Motor neuron (in vitro differentiated cells): ENCODE data around the gene LRMDA. TPM values are rescaled to one million over a fixed set of nuclear protein-coding genes. Genes with fewer than 3 reads are reported as not detected.

Experiments
- ATAC-seq, 8 experiments: fragments of 200-7000 bp; cut with Tn5 transposase; replicated peaks in 6 of 8; 2 replicates each; pipeline ENCODE4 v1.8.0; 2021; ENCODE audit warnings: mild to moderate bottlenecking in 8 of 8, moderate library complexity in 8 of 8
- H3K27ac ChIP-seq, 2 donors: fragments of 250-450 bp; sonication (Bioruptor Pico); 2 replicates each; pipeline ENCODE4 v1.9.0; 2021; ENCODE audit warnings: antibody characterized with exemption in 2 of 2, mild to moderate bottlenecking in 2 of 2, moderate library complexity in 1 of 2
- H3K4me1 ChIP-seq, 2 donors: fragments of 250-450 bp; sonication (Bioruptor Pico); replicated peaks in 1 of 2; 2 replicates each; pipeline ENCODE4 v1.6.1; 2021; ENCODE audit warnings: antibody characterized with exemption in 2 of 2, mild to moderate bottlenecking in 2 of 2, moderate library complexity in 1 of 2
- H3K4me3 ChIP-seq, 5 donors: fragments of 250-450 bp; sonication (Bioruptor Pico); 2 replicates each; pipeline ENCODE4 v1.9.0; 2021; ENCODE audit warnings: antibody characterized with exemption in 5 of 5, mild to moderate bottlenecking in 5 of 5, moderate library complexity in 4 of 5
- WGBS, 10 experiments: fragments of 450-650 bp; shearing (Covaris generic); methylation state at CpG; one replicate each; pipeline ENCODE4 v1.0.0; 2022; 5-methylcytosine and 5-hydroxymethylcytosine counted together
- in situ Hi-C, 9 experiments: fragments of 400-800 bp; cut with MboI; loops; one replicate each; pipeline ENCODE4 v1.15.0; 2021; ENCODE audit warnings: low sequenced_read_pairs in 9 of 9, low pct_unique_long_range_greater_than_20kb in 2 of 9; ENCODE audit not compliant: unreplicated experiment in 9 of 9
- total RNA-seq, 8 experiments: library from RNA; unstranded; fragments of 300-600 nt; gene quantifications; 2 replicates each; pipeline versions ENCODE4 v1.2.3 to v1.2.4, GENCODE V29; 2022

LRMDA gene
- total RNA-seq, 8 experiments from 2014 or later, result 0.85 to 5.4 (median 2.2) TPM; not detected in 1

- peaks cover 24 to 25% of the 10 kb centered on the region in 2 donors for H3K4me1 ChIP-seq
- in situ Hi-C loops, result no loop called here
- WGBS, 10 experiments, result 27 to 100% (median 81%) methylated on average over 1 to 2 of the region's 2 CpGs; no CpG with 5 or more reads in 1 of the 10 experiments
- no peak overlapping the region for H3K27ac ChIP-seq
- H3K4me3 ChIP-seq, result no peak overlapping the region
- ATAC-seq, result no peak
Observed at GRCh38 chr10:75969031-75969430, 537.6 kb downstream of the LRMDA start.

DNA sequence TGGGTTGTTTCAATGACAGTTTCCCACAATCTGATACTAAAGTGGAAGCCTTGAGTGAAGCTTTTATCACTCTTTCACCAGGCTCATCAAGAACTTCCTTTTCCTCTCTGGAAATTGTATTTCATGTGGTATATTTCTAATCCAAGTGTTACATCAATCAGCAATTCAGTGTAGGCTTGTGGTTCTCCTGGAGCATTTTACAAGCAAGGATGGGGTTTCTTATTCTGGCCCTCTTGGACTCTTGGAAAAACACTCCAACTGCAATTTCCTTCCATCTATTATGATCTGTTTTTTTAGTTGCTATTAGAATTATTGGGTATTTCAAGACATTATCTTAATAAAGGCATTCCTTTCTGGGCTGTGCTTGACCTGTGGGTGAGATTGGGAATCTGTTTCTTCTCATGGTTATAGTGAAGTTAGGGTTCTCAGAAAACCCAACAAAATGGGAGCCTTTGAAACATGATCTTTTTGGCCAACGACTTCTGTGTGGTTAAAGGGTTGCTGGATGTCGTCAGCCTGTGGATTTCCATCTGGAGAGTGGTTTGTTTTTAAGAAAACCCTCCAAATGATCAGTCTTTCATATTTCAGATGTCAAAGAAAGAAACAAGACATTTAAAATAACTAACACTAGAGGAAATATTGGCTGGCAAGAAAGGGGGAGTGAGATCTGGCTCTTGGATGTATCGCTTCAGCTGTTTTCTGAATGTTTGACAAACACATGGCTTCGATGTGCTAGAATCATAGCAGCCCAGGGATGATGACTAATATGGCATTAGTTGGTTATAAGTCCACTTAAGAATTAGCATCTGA is 540.2 kb downstream of the LRMDA start:
- H3K27ac ChIP-seq, result no peak overlapping the region
- in situ Hi-C loops, result no loop called here
- H3K4me1 ChIP-seq, result peaks cover 20 to 22% of the 10 kb centered on the region in 2 donors
- 10 to 100% (median 77%) methylated on average over 1 to 4 of the region's 4 CpGs for WGBS, 10 experiments
- ATAC-seq, result peak in 2 of 8 experiments; percentile 73 to 81
- no peak overlapping the region for H3K4me3 ChIP-seq

GRCh38 chr10:75972491-75973276 is 541.3 kb downstream of the LRMDA start:
- Histone ChIP-seq H3K27ac (no peak overlapping the region), H3K4me1 (peaks cover 11 to 14% of the 10 kb centered on the region in 2 donors), H3K4me3 (no peak overlapping the region)
- peak in 1 of 8 experiments; percentile 19 for ATAC-seq
- in situ Hi-C loops, result no loop called here
- 33 to 87% (median 69%) methylated on average over 1 to 4 of the region's 6 CpGs; no CpG with 5 or more reads in 3 of the 10 experiments for WGBS, 10 experiments

- Histone ChIP-seq H3K4me1 (peaks cover 4 to 5% of the 10 kb centered on the region in 2 donors), H3K4me3 (no peak overlapping the region), H3K27ac (no peak overlapping the region)
- ATAC-seq, result no peak
- in situ Hi-C loops, result no loop called here
Observed at GRCh38 chr10:75974080-75974479, 542.7 kb downstream of the LRMDA start.

DNA sequence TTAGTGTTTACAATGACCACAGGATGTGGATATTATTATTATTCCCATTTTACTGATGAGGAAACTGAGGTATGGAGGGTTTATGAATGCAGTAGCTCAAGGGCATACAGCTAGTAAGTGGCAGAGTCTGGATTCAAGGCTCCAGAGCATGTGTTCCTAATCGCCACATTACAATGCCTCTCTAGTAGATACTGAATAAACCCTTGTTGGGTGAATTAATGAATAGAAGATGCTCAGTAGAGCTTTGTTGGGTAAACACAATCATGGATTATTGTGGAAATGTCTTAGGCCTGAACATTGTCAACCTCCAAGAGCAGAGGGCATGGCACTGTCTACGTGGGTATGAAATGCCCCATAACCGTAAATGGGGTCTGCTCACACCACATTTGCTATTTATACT is 545.3 kb downstream of the LRMDA start:
- no peak overlapping the region for H3K4me3 ChIP-seq
- no peak for ATAC-seq
- no peak overlapping the region for H3K27ac ChIP-seq
- in situ Hi-C loops, result no loop called here
- WGBS, 10 experiments, result 44 to 100% (median 92%) methylated on average over 1 to 3 of the region's 3 CpGs; no CpG with 5 or more reads in 1 of the 10 experiments
- peaks cover 23% of the 10 kb centered on the region in 2 donors for H3K4me1 ChIP-seq

DNA sequence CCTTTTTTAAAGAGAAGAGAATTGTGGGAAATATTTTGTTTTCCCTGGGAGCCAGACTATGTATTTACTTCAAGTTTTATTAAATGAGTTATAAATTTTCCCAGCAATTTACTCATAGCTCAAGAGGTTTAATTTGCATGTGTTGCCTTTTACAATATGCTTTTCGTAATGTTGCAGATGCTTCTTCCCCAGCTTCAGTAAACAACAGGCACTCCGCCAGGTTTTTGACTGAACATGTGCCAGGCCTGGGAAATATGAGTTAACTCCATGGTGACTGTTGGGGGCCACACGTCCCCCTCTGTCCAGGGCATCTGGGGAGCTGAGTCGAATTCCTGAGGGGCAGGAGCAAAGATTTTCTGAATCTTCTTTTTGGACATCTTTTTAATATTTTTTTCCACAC is 545.7 kb downstream of the LRMDA start:
- H3K27ac ChIP-seq, result no peak overlapping the region
- peaks cover 23% of the 10 kb centered on the region in 2 donors for H3K4me1 ChIP-seq
- H3K4me3 ChIP-seq, result no peak overlapping the region
- WGBS, 10 experiments, result 40 to 100% (median 90%) methylated on average over 2 to 4 of the region's 4 CpGs; no CpG with 5 or more reads in 1 of the 10 experiments
- ATAC-seq, result peak in 3 of 8 experiments; percentile 25 to 51 (median 44)
- in situ Hi-C loops, result no loop called here

DNA sequence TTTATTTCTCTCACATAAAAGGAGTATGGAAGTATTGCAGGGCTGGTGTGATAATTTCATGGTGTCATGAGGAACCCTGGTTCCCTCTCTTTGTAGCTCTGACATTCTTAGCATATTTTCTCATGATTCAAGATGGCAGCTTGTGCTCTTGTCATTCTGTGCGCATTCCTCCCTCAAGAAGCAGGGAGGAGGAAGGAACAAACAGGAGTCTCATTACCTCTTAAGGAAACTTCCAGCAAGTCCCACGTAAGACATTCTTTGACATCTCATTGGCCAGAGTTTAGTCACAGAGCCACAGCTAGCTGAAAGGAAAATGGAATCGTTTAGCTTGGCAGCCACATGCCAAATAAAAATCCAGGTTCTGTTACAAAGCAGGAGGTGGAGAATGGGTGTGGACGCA is 546.8 kb downstream of the LRMDA start:
- in situ Hi-C loops, result no loop called here
- 50 to 100% (median 88%) methylated on average over 1 to 4 of the region's 4 CpGs; no CpG with 5 or more reads in 1 of the 10 experiments for WGBS, 10 experiments
- Histone ChIP-seq H3K27ac (no peak overlapping the region), H3K4me3 (no peak overlapping the region), H3K4me1 (peaks cover 18 to 23% of the 10 kb centered on the region in 2 donors)
- ATAC-seq, result peak in 1 of 8 experiments; percentile 33

DNA sequence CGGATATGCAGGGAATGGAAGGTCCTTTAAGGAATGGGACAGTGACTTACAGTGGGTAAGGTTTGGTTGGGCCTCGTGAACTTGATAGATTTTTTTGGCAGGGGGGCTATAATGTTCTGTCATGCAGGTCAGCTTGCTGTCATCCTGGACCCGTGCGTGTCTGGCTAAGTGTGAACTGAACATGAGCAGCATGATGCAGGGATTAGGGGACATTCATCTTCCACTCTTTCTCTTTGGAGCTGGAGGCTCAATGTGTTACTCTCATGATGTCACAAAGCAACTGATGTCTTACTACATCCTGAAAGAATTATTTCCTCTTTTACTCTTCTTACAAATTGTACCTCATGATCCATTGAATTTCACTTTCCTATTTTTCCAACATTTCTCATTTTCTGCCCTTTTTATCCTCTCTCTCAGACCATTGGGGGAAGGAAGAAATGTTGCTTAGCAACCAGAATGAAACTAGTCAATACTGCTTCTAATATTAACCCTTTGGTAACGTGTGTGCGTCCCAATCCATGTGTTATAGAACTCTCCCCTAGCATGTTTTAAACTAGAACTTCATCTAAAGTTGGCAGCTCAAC is 549.1 kb downstream of the LRMDA start:
- peak overlapping the region; percentile 35 to 37 for H3K27ac ChIP-seq
- in situ Hi-C loops, result no loop called here

GRCh38 chr10:75982611-75983369 is 551.4 kb downstream of the LRMDA start:
- Histone ChIP-seq H3K27ac (no peak overlapping the region), H3K4me3 (no peak overlapping the region), H3K4me1 (peaks cover 22 to 34% of the 10 kb centered on the region in 2 donors)
- no peak for ATAC-seq
- 50 to 100% (median 81%) methylated on average over 1 to 5 of the region's 5 CpGs for WGBS, 10 experiments
- in situ Hi-C loops, result no loop called here

More for the DNA sequence above, 549.1 kb downstream of the LRMDA start:
- Histone ChIP-seq H3K4me1 (peaks cover 18 to 23% of the 10 kb centered on the region in 2 donors), H3K4me3 (no peak overlapping the region)
- WGBS, 10 experiments, result 10 to 83% (median 62%) methylated on average over 2 to 6 of the region's 6 CpGs
- ATAC-seq, result peak in 5 of 8 experiments; percentile 72 to 85 (median 83)

GRCh38 chr10:75984067-75984466 is 552.6 kb downstream of the LRMDA start:
- Histone ChIP-seq H3K4me1 (peaks cover 25 to 39% of the 10 kb centered on the region in 2 donors), H3K27ac (no peak overlapping the region), H3K4me3 (no peak overlapping the region)
- 74 to 100% (median 90%) methylated on average over 1 to 3 of the region's 7 CpGs; no CpG with 5 or more reads in 3 of the 10 experiments for WGBS, 10 experiments
- no peak for ATAC-seq
- in situ Hi-C loops, result no loop called here

DNA sequence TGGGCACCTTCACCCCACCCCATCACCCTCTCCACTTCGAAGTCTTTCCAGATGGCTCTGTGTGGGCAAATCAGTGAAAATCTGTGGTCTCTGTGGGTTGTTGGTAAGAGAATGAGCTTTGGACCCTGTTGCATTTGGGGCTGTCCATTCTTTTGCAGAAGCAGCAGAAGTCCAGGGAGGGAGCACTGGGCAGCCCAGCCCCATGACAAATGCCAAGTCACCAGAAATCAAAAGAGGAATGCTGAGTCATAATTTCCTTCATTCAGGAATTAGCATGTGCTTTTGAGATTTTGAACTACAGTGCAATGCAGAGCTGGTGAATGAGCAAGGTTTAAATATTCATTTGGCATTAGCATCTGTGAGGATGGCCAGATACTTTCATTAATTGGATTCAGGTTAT is 556.2 kb downstream of the LRMDA start:
- WGBS, 10 experiments, result 60 to 100% (median 100%) methylated on average over 1 of the region's 1 CpG; no CpG with 5 or more reads in 4 of the 10 experiments
- Histone ChIP-seq H3K27ac (no peak overlapping the region), H3K4me1 (peaks cover 9 to 37% of the 10 kb centered on the region in 2 donors), H3K4me3 (no peak overlapping the region)
- ATAC-seq, result peak in 7 of 8 experiments; percentile 61 to 98 (median 70)
- in situ Hi-C loops, result no loop called here

GRCh38 chr10:75994357-75995040 is 563.1 kb downstream of the LRMDA start:
- 56 to 100% (median 88%) methylated on average over 1 to 8 of the region's 9 CpGs for WGBS, 10 experiments

More at GRCh38 chr10:75994357-75995040, 563.1 kb downstream of the LRMDA start:
- H3K4me1 ChIP-seq, result peaks cover 2 to 17% of the 10 kb centered on the region in 2 donors
- H3K4me3 ChIP-seq, result no peak overlapping the region
- H3K27ac ChIP-seq, result no peak overlapping the region
- ATAC-seq, result no peak
- in situ Hi-C loops, result no loop called here
